Stimulated activated naive CD4-positive, alpha-beta T cell (primary cell): ENCODE measurements around the gene PMS2.
A peak's percentile ranks its signal among the peaks of the same experiment; 100 is the strongest.
"Not testable (repeated sequence)": the region's sequence is repeated elsewhere in the genome, so short reads cannot be mapped to it uniquely, and the experiment has no call there.

Experiments
- DNase-seq, 6 experiments: peaks; one replicate each; lab custom pipeline; 2025; lab: John Stamatoyannopoulos, UW

The PMS2 gene

GRCh38 chr7:6016653-6016966, 7.8 kb upstream of the PMS2 start:
- DNase-seq = no peak

GRCh38 chr7:6015917-6016652, 7.2 kb upstream of the PMS2 start:
- no peak for DNase-seq

GRCh38 chr7:6012355-6013104, 3.7 kb upstream of the PMS2 start:
- DNase-seq = no peak

GRCh38 chr7:6011541-6011940, 2.7 kb upstream of the PMS2 start:
- no peak for DNase-seq

GRCh38 chr7:6010370-6010769, 1.5 kb upstream of the PMS2 start:
- DNase-seq = not testable (repeated sequence)

- DNase-seq = not testable (repeated sequence)
Observed at GRCh38 chr7:6007835-6008590, 836 bp downstream of the PMS2 start.

- DNase-seq = no peak
Observed at GRCh38 chr7:6007386-6007785, 1.5 kb downstream of the PMS2 start.

- peak in 5 of 6 experiments; percentile 26 to 64 (median 43) for DNase-seq
Observed at GRCh38 chr7:5997210-5997808, 11.5 kb downstream of the PMS2 start.

- DNase-seq = not testable (repeated sequence)
Observed at GRCh38 chr7:5987061-5987460, 21.8 kb downstream of the PMS2 start.

- DNase-seq = not testable (repeated sequence)
Observed at GRCh38 chr7:5979680-5980314, 29.1 kb downstream of the PMS2 start.

- not testable (repeated sequence) for DNase-seq
Observed at GRCh38 chr7:5973580-5973979, 35.3 kb downstream of the PMS2 start.

GRCh38 chr7:5970347-5970911, 38.4 kb downstream of the PMS2 start, which contains the start of gene RSPH10B:
TSS of gene RSPH10B (minus strand) at chr7:5970689. CDS start at chr7:5967116, 3,573 bp downstream.
- not testable (repeated sequence) for DNase-seq

GRCh38 chr7:5963810-5964209, 45.0 kb downstream of the PMS2 start:
- DNase-seq = not testable (repeated sequence)

- DNase-seq = not testable (repeated sequence)
Observed at GRCh38 chr7:5963205-5963604, 45.6 kb downstream of the PMS2 start.

- DNase-seq = not testable (repeated sequence)
Observed at GRCh38 chr7:5934945-5935450, 73.9 kb downstream of the PMS2 start.

GRCh38 chr7:5931905-5932644, 76.8 kb downstream of the PMS2 start:
- DNase-seq = not testable (repeated sequence)

GRCh38 chr7:5931250-5931649, 77.6 kb downstream of the PMS2 start:
- not testable (repeated sequence) for DNase-seq

GRCh38 chr7:5930290-5930689, 78.6 kb downstream of the PMS2 start:
- DNase-seq = not testable (repeated sequence)

- DNase-seq = not testable (repeated sequence)
Observed at GRCh38 chr7:5926263-5926870, 82.5 kb downstream of the PMS2 start.

GRCh38 chr7:5924630-5925029, 84.2 kb downstream of the PMS2 start:
- not testable (repeated sequence) for DNase-seq
